ENCODE measurements around the gene CDNF. TPM values are rescaled to one million over a fixed set of nuclear protein-coding genes. Genes with fewer than 3 reads are reported as not detected.

Gene CDNF
- total RNA-seq, 1 experiment from 2014 or later, result 0.34 TPM

- DNase-seq (ENCODE audit: low spot score), result peak; percentile 14
- no TSS peak for BruUV-seq (replicated peaks)
- ChIA-PET POLR2A (ENCODE audit: low non-redundant PET) (no interaction called here), CTCF (no interaction called here)
- no peaks in the 10 kb centered on the region for H3K27me3 ChIP-seq (replicated peaks; ENCODE audit: insufficient read depth, low read depth, low read length, poor library complexity)
- peak overlapping the region; percentile 99 for H3K4me3 ChIP-seq (ENCODE audit: low read depth, low read length, poor library complexity, severe bottlenecking)
- intact Hi-C loops (cut with micrococcal nuclease; ENCODE audit: unreplicated experiment), result loop anchor here (5.0 kb wide), 1 partner anchor 342 kb away; no protein-coding TSS in a partner anchor
- H3K36me3 ChIP-seq (ENCODE audit: insufficient read depth, low read length, poor library complexity, severe bottlenecking), result peaks cover 44% of the 10 kb centered on the region
- TF ChIP-seq EZH2 (IDR thresholded peaks at IDR 0.05; ENCODE audit: borderline replicate concordance, low read depth, low read length, poor library complexity, severe bottlenecking), result no peak
- TF ChIP-seq, protein P1, sequence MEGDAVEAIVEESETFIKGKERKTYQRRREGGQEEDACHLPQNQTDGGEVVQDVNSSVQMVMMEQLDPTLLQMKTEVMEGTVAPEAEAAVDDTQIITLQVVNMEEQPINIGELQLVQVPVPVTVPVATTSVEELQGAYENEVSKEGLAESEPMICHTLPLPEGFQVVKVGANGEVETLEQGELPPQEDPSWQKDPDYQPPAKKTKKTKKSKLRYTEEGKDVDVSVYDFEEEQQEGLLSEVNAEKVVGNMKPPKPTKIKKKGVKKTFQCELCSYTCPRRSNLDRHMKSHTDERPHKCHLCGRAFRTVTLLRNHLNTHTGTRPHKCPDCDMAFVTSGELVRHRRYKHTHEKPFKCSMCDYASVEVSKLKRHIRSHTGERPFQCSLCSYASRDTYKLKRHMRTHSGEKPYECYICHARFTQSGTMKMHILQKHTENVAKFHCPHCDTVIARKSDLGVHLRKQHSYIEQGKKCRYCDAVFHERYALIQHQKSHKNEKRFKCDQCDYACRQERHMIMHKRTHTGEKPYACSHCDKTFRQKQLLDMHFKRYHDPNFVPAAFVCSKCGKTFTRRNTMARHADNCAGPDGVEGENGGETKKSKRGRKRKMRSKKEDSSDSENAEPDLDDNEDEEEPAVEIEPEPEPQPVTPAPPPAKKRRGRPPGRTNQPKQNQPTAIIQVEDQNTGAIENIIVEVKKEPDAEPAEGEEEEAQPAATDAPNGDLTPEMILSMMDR (conservative IDR thresholded peaks at IDR 0.05; ENCODE audit: low read depth, low read length), result no peak
- peaks cover 7% of the 10 kb centered on the region for H3K4me1 ChIP-seq (ENCODE audit: insufficient read depth, low read length, poor library complexity, severe bottlenecking)
- H3K27ac ChIP-seq (ENCODE audit: low read depth, low read length, poor library complexity, severe bottlenecking), result peak overlapping the region; percentile 94
- H3K9me3 ChIP-seq (ENCODE audit: low read depth, low read length, poor library complexity, severe bottlenecking), result no peaks in the 10 kb centered on the region
These were observed 1.5 kb upstream of the CDNF start for GRCh38 chr10:14839305-14839695.

DNA sequence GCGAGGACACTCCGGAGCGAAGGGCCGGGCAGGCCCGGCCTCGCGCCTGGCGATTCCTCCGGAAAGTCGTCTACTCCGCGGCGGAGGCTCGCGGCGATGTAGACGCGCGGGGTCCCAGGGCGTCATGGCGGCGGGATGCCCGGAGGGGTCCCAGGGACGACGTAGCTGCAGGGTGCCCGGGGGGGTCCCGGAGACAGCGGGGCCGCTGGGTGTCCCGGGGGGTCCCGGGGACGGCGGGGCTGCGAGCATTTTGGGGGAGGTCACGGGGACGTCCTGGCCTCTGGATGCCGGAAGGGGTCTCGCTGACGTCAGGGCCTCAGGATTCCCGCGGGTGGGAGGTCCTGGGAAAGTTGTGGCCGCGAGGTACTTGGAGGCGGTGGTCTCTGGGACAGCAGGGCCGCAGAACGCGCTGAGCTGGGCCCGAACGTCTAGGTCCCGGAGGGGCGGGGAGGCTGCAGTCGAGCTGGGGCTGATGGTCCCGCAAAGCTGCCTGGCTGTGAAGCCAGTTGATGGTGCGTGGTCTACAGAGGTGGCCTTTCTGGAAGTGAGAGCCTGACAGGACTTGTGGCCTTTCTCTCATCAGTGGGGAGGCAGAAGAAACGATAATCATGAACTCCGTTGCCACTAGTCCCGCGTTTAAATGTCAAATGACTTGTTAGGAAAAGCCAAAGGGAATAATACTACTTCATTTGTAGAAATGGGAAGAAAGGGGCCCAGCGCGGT is 906 bp upstream of the CDNF start:
- CTCF ChIA-PET, result interaction anchor here (0.6 to 0.9 kb wide), 2 partner anchors 40 to 250 kb away, joined by 3 to 5 read pairs; partner anchors contain the start of gene SUV39H2
- DNase-seq (ENCODE audit: low spot score), result peak; percentile 24
- H3K27me3 ChIP-seq (replicated peaks; ENCODE audit: insufficient read depth, low read depth, low read length, poor library complexity), result no peaks in the 10 kb centered on the region
- no peaks in the 10 kb centered on the region for H3K9me3 ChIP-seq (ENCODE audit: low read depth, low read length, poor library complexity, severe bottlenecking)
- H3K4me1 ChIP-seq (ENCODE audit: insufficient read depth, low read length, poor library complexity, severe bottlenecking), result peaks cover 7% of the 10 kb centered on the region
- intact Hi-C loops (cut with micrococcal nuclease; ENCODE audit: unreplicated experiment), result loop anchor here (5.0 kb wide), 1 partner anchor 341 kb away; no protein-coding TSS in a partner anchor
- peaks cover 38% of the 10 kb centered on the region for H3K36me3 ChIP-seq (ENCODE audit: insufficient read depth, low read length, poor library complexity, severe bottlenecking)
- peak overlapping the region; percentile 94 for H3K27ac ChIP-seq (ENCODE audit: low read depth, low read length, poor library complexity, severe bottlenecking)
- POLR2A ChIA-PET (ENCODE audit: low non-redundant PET), result no interaction called here
- no peak for TF ChIP-seq EZH2 (IDR thresholded peaks at IDR 0.05; ENCODE audit: borderline replicate concordance, low read depth, low read length, poor library complexity, severe bottlenecking)
- TF ChIP-seq, protein P1 (conservative IDR thresholded peaks at IDR 0.05; ENCODE audit: low read depth, low read length), result no peak
- peak overlapping the region; percentile 99 for H3K4me3 ChIP-seq (ENCODE audit: low read depth, low read length, poor library complexity, severe bottlenecking)
- BruUV-seq (replicated peaks), result no TSS peak

DNA sequence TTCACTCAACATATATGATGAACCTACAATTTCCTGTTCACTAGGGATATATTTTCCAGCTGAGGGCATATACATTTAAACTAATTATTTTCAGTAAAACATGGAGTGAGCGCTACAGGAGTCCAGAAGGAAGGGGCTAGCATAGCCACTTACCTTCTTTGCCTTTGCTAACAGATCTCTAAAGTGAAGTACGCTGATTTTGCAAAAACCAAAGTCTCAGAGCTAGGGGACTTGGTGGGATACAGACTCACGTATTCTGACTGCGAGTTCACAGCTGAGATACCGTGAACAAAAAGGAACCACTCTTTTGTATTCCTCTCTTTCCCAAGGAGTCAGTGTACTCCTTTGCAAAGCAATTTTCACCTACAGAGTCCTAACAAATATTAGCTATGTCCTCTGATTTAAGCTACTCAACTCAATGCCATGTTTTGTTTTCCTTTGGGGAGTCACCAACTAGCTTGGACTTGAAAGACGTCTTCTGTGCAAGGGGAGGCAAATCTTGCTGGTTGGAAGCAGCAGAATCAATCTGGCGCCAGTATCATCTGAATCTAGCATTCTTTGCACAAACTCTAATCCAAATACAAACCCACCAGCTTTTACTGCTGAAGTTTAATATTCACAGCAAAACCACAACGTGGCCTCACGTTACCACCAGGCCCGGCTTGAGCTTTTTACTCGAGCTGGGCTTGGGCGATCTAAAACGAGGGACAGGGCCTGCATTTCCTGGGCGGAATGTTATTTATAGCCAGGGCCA is 657 bp downstream of the CDNF start:
- H3K27me3 ChIP-seq (replicated peaks; ENCODE audit: insufficient read depth, low read depth, low read length, poor library complexity), result no peaks in the 10 kb centered on the region
- intact Hi-C loops (cut with micrococcal nuclease; ENCODE audit: unreplicated experiment), result loop anchor here (5.0 kb wide), 1 partner anchor 340 kb away; no protein-coding TSS in a partner anchor
- TSS peak; percentile 67 for BruUV-seq (replicated peaks)
- H3K4me1 ChIP-seq (ENCODE audit: insufficient read depth, low read length, poor library complexity, severe bottlenecking), result peaks cover 7% of the 10 kb centered on the region
- peak overlapping the region; percentile 94 for H3K27ac ChIP-seq (ENCODE audit: low read depth, low read length, poor library complexity, severe bottlenecking)
- H3K36me3 ChIP-seq (ENCODE audit: insufficient read depth, low read length, poor library complexity, severe bottlenecking), result peaks cover 23% of the 10 kb centered on the region
- H3K4me3 ChIP-seq (ENCODE audit: low read depth, low read length, poor library complexity, severe bottlenecking), result peak overlapping the region; percentile 99
- no peak for DNase-seq (ENCODE audit: low spot score)
- POLR2A ChIA-PET (ENCODE audit: low non-redundant PET), result no interaction called here
- CTCF ChIA-PET, result interaction anchor here (0.6 kb wide), 1 partner anchor 651 kb away, joined by 6 read pairs; no protein-coding TSS in a partner anchor
- no peak for TF ChIP-seq EZH2 (IDR thresholded peaks at IDR 0.05; ENCODE audit: borderline replicate concordance, low read depth, low read length, poor library complexity, severe bottlenecking)
- H3K9me3 ChIP-seq (ENCODE audit: low read depth, low read length, poor library complexity, severe bottlenecking), result no peaks in the 10 kb centered on the region

Data from A673 (cell line).